Endothelial cell of umbilical vein (primary cell): ENCODE data around the gene SLC37A1. TPM values are rescaled to one million over a fixed set of nuclear protein-coding genes. Genes with fewer than 3 reads are reported as not detected.

ENCODE experiments used
- BruUV-seq: library from RNA; stranded (reverse); fragments of 400-500 nt; replicated peaks from 2 replicates; lab custom pipeline; 2021; lab: Mats Ljungman, UMichigan
- CTCF ChIA-PET: fragments of 300-600, 350-600 bp; sonication (Branson Sonifier 250); formaldehyde crosslinking; loops from one replicate; lab custom pipeline; 2021; ENCODE audit warnings: antibody characterized with exemption, inconsistent platforms; lab: Charles Lee
- POLR2A ChIA-PET: fragments of 300-600, 350-600 bp; sonication (Branson Sonifier 250); formaldehyde crosslinking; loops from one replicate; lab custom pipeline; 2021; ENCODE audit warnings: antibody characterized with exemption, inconsistent platforms; lab: Charles Lee
- DNase-seq: peaks from one replicate; pipeline ENCODE4 v3.0.0-alpha.2; 2011; ENCODE audit warnings: low read depth, low spot score
- FAIRE-seq: peaks from 2 replicates; lab custom pipeline; 2011; peaks lifted over from hg19 to GRCh38; lab: Jason Lieb, UNC
- H2AFZ ChIP-seq: 2 replicates; pipeline ENCODE4 v1.6.0; 2012; ENCODE audit warnings: low read depth, low read length, control low read depth, inconsistent platforms
- H3K27ac ChIP-seq: 2 replicates; pipeline ENCODE4 v1.5.1; 2011; ENCODE audit warnings: low read depth, mild to moderate bottlenecking, control low read depth, low read length, moderate library complexity; ENCODE audit not compliant: insufficient read depth
- H3K27me3 ChIP-seq, 2 experiments: 2 replicates each; pipeline versions ENCODE4 v1.6.0 to v1.6.1; 2011; ENCODE audit warnings: low read length in 2 of 2, mixed read lengths in 1 of 2; ENCODE audit not compliant: control insufficient read depth in 2 of 2, insufficient read depth in 2 of 2
- H3K36me3 ChIP-seq, 2 experiments: 2 replicates in 1 of 2; 3 replicates in 1 of 2; pipeline ENCODE4 v1.5.1; 2011; ENCODE audit warnings: low read length in 2 of 2, mild to moderate bottlenecking in 1 of 2, moderate library complexity in 1 of 2; ENCODE audit not compliant: control insufficient read depth in 2 of 2, insufficient read depth in 2 of 2; ENCODE audit errors: extremely low read depth in 1 of 2
- H3K4me1 ChIP-seq: 3 replicates; pipeline ENCODE4 v1.5.1; 2011; ENCODE audit warnings: mild to moderate bottlenecking, low read length; ENCODE audit not compliant: control insufficient read depth, insufficient read depth; ENCODE audit errors: extremely low read depth
- H3K4me2 ChIP-seq: 2 replicates; pipeline ENCODE4 v1.6.1; 2011; ENCODE audit warnings: low read length, control low read depth, mixed read lengths; ENCODE audit not compliant: insufficient read depth
- H3K4me3 ChIP-seq, 3 experiments: fragments of 200-600 bp in 1 of 3; sonication (generic), shearing (Covaris generic) in 1 of 3; replicated peaks in 1 of 3; 2 replicates each; pipeline ENCODE4 v1.5.1; 2011 to 2016; ENCODE audit warnings: control low read depth in 3 of 3, low read length in 3 of 3, mild to moderate bottlenecking in 2 of 3, inconsistent platforms in 1 of 3, low read depth in 1 of 3, moderate library complexity in 1 of 3; ENCODE audit not compliant: insufficient read depth in 1 of 3
- H3K79me2 ChIP-seq: 2 replicates; pipeline ENCODE4 v1.6.0; 2012; ENCODE audit warnings: low read length, inconsistent platforms; ENCODE audit not compliant: control insufficient read depth, insufficient read depth
- H3K9ac ChIP-seq: replicated peaks from 2 replicates; pipeline ENCODE3; 2011; ENCODE audit warnings: low read length, control low read depth; ENCODE audit not compliant: insufficient read depth; ENCODE audit errors: extremely low read depth
- H3K9me1 ChIP-seq: replicated peaks from 3 replicates; pipeline ENCODE4 v1.6.0; 2011; ENCODE audit warnings: mild to moderate bottlenecking, low read length; ENCODE audit not compliant: control insufficient read depth, insufficient read depth; ENCODE audit errors: extremely low read depth
- H3K9me3 ChIP-seq: replicated peaks from 2 replicates; pipeline ENCODE4 v1.5.1; 2012; ENCODE audit warnings: low read length, inconsistent platforms; ENCODE audit not compliant: control insufficient read depth, insufficient read depth
- H4K20me1 ChIP-seq: replicated peaks from 2 replicates; pipeline ENCODE3; 2011; ENCODE audit warnings: mild to moderate bottlenecking, low read length; ENCODE audit not compliant: control insufficient read depth, insufficient read depth; ENCODE audit errors: extremely low read depth
- EZH2 ChIP-seq: IDR thresholded peaks from 2 replicates; pipeline ENCODE4 v1.6.1; 2012; ENCODE audit warnings: borderline replicate concordance, low read depth, mild to moderate bottlenecking, moderate library complexity, low read length, inconsistent platforms; ENCODE audit not compliant: severe bottlenecking
- FOS ChIP-seq: IDR thresholded peaks from 2 replicates; pipeline ENCODE4 v1.6.1; 2011; ENCODE audit warnings: mild to moderate bottlenecking, low read length, moderate library complexity, borderline replicate concordance; ENCODE audit not compliant: insufficient read depth
- GATA2 ChIP-seq: IDR thresholded peaks from 2 replicates; pipeline ENCODE4 v1.7.0; 2011; ENCODE audit warnings: low read depth, mild to moderate bottlenecking, moderate library complexity, mixed read lengths, low read length; ENCODE audit not compliant: insufficient read length, insufficient read depth
- JUN ChIP-seq: IDR thresholded peaks from 2 replicates; pipeline ENCODE4 v1.6.1; 2011; ENCODE audit warnings: borderline replicate concordance, low read depth; ENCODE audit not compliant: insufficient read length, insufficient read depth
- MYC ChIP-seq: IDR thresholded peaks from one replicate; pipeline ENCODE4 v1.6.1; 2011; ENCODE audit warnings: mild to moderate bottlenecking, low read depth, low read length
- POLR2A ChIP-seq: IDR thresholded peaks from 2 replicates; pipeline ENCODE4 v1.6.1; 2012; ENCODE audit warnings: low read depth, mild to moderate bottlenecking, control low read depth, low read length
- POLR2AphosphoS5 ChIP-seq: IDR thresholded peaks from 2 replicates; pipeline ENCODE4 v1.6.1; 2012; ENCODE audit warnings: low read depth, mild to moderate bottlenecking, control low read depth, low read length, moderate library complexity; ENCODE audit not compliant: insufficient read depth
- dilution Hi-C: fragments of 300-500 bp; cut with MboI; formaldehyde crosslinking; loops from one replicate; pipeline ENCODE4 v1.15.0; 2019; ENCODE audit warnings: low sequenced_read_pairs; ENCODE audit not compliant: extremely low pct_ligation_motif_present
- intact Hi-C: fragments of 100-400 bp; cut with micrococcal nuclease; formaldehyde crosslinking; loops from one replicate; pipeline ENCODE4 v1.10.0; 2022
- polyA plus RNA-seq, 4 experiments: library from polyadenylated mRNA; depleted of rRNA in 3 of 4; stranded (reverse) in 3 of 4; unstranded in 1 of 4; fragments of >200 nt; gene quantifications; 2 replicates each; pipeline versions ENCODE4 v1.2.1 to v1.2.3, GENCODE V29; 2011 to 2012; ENCODE audit warnings: missing spikeins in 1 of 4
- total RNA-seq: library from RNA; stranded (reverse); gene quantifications from 2 replicates; pipeline ENCODE4 v1.2.3, GENCODE V29; 2021
- TF ChIP-seq, protein P1 (sequence below): IDR thresholded peaks from 2 replicates; pipeline ENCODE4 v1.6.1; 2011; ENCODE audit not compliant: insufficient read depth, insufficient read length
- TF ChIP-seq, protein P2 (sequence below), 2 donors: IDR thresholded peaks; 1 replicate in 1 of 2; 2 replicates in 1 of 2; pipeline ENCODE4 v1.5.1; 2011; ENCODE audit warnings: low read length in 2 of 2, mild to moderate bottlenecking in 2 of 2, moderate library complexity in 2 of 2, control low read depth in 1 of 2, inconsistent platforms in 1 of 2, low read depth in 1 of 2; ENCODE audit not compliant: insufficient read depth in 1 of 2; ENCODE audit errors: extremely low read depth in 1 of 2

Gene SLC37A1
- total and polyA plus RNA-seq, 2 donors (not counting 3 experiments of a cell fraction or from before 2014, with no cell fraction given) = 4.7 to 7.6 TPM

DNA sequence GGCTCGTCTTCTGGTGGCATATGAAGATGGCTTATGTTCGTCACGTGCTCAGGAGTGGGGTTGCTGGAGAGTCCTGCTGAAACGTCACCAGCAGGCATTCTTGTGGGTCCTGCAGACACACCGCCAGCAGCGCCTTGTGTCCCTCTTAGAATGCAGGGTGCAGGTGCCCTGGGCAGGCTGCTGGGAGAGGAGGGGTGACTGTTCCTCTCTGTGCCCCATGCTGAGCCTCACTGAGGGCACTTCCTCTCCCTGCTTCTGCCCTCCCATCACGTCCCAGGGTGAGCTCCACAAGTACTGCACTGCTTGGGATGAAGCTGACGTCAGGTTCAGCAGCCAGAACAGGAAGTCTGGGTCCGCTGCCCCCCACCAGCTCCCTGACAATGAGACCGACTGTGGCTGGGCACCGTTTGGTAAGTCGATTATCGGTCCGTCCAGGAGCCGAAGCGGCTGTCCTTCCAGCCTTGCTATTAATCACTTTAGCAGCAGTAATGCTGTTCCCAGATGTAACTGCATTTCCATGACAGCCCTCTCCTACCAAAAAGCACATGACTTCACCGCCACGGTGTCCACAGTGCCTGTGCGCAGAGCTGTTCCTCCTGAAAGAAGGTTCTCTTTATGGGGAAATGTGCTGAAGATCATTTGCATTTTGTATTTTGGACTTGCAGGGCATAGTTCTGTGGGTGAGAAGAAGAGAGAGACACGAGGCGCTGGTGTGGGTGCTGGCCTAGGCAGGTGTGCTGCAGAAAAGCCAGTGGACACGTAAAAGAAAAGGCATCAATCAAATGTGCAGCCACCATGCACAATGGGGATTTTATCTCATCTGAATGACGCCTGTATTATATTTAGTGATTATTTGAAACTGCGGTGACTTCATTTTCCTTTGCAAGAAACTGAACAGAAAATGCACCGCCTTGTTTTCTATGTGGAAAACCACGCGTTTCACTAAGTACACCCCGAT is 21.0 kb downstream of the SLC37A1 start:
- no peaks in the 10 kb centered on the region for H4K20me1 ChIP-seq
- BruUV-seq = no TSS peak
- H3K4me2 ChIP-seq = no peak overlapping the region
- TF ChIP-seq POLR2A (no peak), MYC (no peak), POLR2AphosphoS5 (no peak), GATA2 (no peak), JUN (no peak), FOS (no peak), EZH2 (no peak)
- TF ChIP-seq, protein P1, sequence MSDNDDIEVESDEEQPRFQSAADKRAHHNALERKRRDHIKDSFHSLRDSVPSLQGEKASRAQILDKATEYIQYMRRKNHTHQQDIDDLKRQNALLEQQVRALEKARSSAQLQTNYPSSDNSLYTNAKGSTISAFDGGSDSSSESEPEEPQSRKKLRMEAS = no peak
- TF ChIP-seq, protein P2, sequence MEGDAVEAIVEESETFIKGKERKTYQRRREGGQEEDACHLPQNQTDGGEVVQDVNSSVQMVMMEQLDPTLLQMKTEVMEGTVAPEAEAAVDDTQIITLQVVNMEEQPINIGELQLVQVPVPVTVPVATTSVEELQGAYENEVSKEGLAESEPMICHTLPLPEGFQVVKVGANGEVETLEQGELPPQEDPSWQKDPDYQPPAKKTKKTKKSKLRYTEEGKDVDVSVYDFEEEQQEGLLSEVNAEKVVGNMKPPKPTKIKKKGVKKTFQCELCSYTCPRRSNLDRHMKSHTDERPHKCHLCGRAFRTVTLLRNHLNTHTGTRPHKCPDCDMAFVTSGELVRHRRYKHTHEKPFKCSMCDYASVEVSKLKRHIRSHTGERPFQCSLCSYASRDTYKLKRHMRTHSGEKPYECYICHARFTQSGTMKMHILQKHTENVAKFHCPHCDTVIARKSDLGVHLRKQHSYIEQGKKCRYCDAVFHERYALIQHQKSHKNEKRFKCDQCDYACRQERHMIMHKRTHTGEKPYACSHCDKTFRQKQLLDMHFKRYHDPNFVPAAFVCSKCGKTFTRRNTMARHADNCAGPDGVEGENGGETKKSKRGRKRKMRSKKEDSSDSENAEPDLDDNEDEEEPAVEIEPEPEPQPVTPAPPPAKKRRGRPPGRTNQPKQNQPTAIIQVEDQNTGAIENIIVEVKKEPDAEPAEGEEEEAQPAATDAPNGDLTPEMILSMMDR (IDR thresholded peaks at IDR 0.05; ENCODE audit: extremely low read depth in 1 of 2, insufficient read depth in 1 of 2, low read depth in 1 of 2, low read length in 2 of 2) = no peak
- H2AFZ ChIP-seq = no peak overlapping the region
- no peak overlapping the region for H3K4me3 ChIP-seq
- no peak overlapping the region for H3K27ac ChIP-seq
- dilution Hi-C loops (no loop called here), intact Hi-C loops (no loop called here)
- H3K27me3 ChIP-seq = no peaks in the 10 kb centered on the region
- H3K9ac ChIP-seq = no peak overlapping the region
- no peak for DNase-seq
- POLR2A ChIA-PET = no interaction called here
- no peaks in the 10 kb centered on the region for H3K79me2 ChIP-seq
- no peaks in the 10 kb centered on the region for H3K9me3 ChIP-seq
- peaks cover 4% of the 10 kb centered on the region for H3K4me1 ChIP-seq
- CTCF ChIA-PET = no interaction called here
- no peaks in the 10 kb centered on the region for H3K9me1 ChIP-seq
- FAIRE-seq = no peak
- H3K36me3 ChIP-seq = no peaks in the 10 kb centered on the region
